Measurements from ENCODE around the gene CLTCL1.

Gene CLTCL1

DNA sequence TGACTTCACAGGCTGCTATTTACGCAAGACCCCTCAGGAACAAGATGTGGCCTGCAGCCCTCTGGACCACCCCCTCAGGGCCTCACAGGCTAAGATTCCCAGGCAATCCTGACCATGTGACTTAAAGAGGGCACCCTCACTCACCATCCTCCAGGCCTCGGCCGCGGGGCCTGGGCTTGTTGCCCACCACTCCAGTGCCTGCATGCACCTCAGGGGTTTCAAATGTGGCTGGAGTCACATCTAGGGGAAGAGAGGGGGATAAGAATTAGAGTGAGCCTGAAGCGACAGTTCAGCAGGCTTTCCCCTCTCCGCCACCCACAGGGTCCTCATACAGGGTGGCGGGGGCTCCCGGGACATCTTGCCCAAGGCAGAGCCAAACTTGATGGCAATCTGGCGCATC, 149.1 kb downstream of the CLTCL1 start:
- H3K27ac ChIP-seq: no peak overlapping the region
- TF ChIP-seq CTCF (IDR thresholded peaks at IDR 0.05) (no peak), ZFX (IDR thresholded peaks at IDR 0.05; ENCODE audit: borderline replicate concordance) (no peak)

- no peak overlapping the region for H3K27ac ChIP-seq
- TF ChIP-seq ZFX (IDR thresholded peaks at IDR 0.05; ENCODE audit: borderline replicate concordance): no peak
- TF ChIP-seq CTCF (IDR thresholded peaks at IDR 0.05): no peak
Measured at GRCh38 chr22:19139974-19140373, 151.5 kb downstream of the CLTCL1 start.

GRCh38 chr22:19139001-19139356, 152.5 kb downstream of the CLTCL1 start:
- H3K27ac ChIP-seq: no peak overlapping the region

GRCh38 chr22:19138217-19139000, 153.1 kb downstream of the CLTCL1 start:
- TF ChIP-seq ZFX (IDR thresholded peaks at IDR 0.05; ENCODE audit: borderline replicate concordance) (no peak), CTCF (IDR thresholded peaks at IDR 0.05) (no peak)
- H3K27ac ChIP-seq: no peak overlapping the region

More at GRCh38 chr22:19139001-19139356, 152.5 kb downstream of the CLTCL1 start:
- TF ChIP-seq CTCF (IDR thresholded peaks at IDR 0.05): no peak
- no peak for TF ChIP-seq ZFX (IDR thresholded peaks at IDR 0.05; ENCODE audit: borderline replicate concordance)

DNA sequence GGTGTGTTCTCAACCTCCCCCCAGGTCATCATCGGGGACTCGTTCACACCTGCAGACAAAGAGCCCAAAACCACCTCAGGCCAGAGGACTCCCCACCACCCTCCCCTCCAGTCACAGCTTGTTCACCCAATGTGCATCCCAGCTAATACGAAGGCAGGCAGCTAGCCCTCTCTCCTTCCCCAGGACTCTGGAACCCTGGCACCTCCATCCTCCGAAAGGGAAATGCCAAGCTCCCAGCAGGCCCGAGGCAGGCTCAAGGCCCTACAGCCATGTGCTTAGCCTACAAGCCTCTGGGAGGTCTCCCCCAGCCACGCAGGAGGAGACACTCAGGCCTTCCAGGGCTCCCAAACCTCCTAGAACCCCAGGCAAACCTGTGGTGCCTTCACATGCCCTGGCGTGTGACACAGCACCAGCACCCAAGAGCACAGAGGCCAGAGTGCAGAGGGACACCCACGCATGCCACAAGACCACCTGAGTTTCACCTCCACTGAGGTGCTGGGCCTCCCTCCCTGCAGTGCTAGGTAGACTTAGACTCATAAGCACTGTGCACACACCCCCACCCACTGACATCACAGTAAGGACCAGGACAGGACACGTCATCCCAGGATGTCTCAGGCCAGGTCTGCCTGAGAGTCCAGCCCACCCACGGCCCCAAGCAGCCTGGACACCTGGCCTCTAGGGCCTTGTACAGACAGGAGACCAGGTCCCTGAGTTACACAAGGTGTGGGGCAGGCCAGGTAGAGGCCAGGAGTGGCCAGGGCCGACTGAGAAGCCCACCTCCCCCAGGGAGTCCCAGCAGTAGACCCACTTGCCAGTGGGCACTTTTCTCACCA, 153.9 kb downstream of the CLTCL1 start:
- no peak overlapping the region for H3K27ac ChIP-seq
- no peak for TF ChIP-seq ZFX (IDR thresholded peaks at IDR 0.05; ENCODE audit: borderline replicate concordance)
- TF ChIP-seq CTCF (IDR thresholded peaks at IDR 0.05): no peak

- TF ChIP-seq CTCF (IDR thresholded peaks at IDR 0.05) (no peak), ZFX (IDR thresholded peaks at IDR 0.05; ENCODE audit: borderline replicate concordance) (no peak)
- no peak overlapping the region for H3K27ac ChIP-seq
Measured at GRCh38 chr22:19136915-19137314, 154.6 kb downstream of the CLTCL1 start.

- TF ChIP-seq CTCF (IDR thresholded peaks at IDR 0.05) (no peak), ZFX (IDR thresholded peaks at IDR 0.05; ENCODE audit: borderline replicate concordance) (no peak)
- no peak overlapping the region for H3K27ac ChIP-seq
Measured at GRCh38 chr22:19134874-19135273, 156.6 kb downstream of the CLTCL1 start.
